Fibroblast of pulmonary artery (primary cell): ENCODE data around the gene CDHR3.

Experiments
- DNase-seq: peaks from one replicate; pipeline ENCODE4 v3.0.0-alpha.2; 2010; ENCODE audit warnings: low read depth
- H3K4me3 ChIP-seq: replicated peaks from 2 replicates; pipeline ENCODE4 v1.5.1; 2011; ENCODE audit warnings: low read depth, mild to moderate bottlenecking, control low read depth, low read length, moderate library complexity
- CTCF ChIP-seq: IDR thresholded peaks from 2 replicates; pipeline ENCODE4 v1.5.1; 2011; ENCODE audit warnings: mild to moderate bottlenecking, control low read depth, low read length, inconsistent platforms; ENCODE audit errors: missing control alignments

CDHR3 gene

GRCh38 chr7:106082087-106082854 is 119.2 kb downstream of the CDHR3 start:
- DNase-seq = no peak
- no peak overlapping the region for H3K4me3 ChIP-seq
- no peak for TF ChIP-seq CTCF
